HG02852 (cell line): ENCODE measurements around the gene AJAP1.

Experiments used
- ATAC-seq: cut with Tn5 transposase; IDR thresholded peaks from one replicate; pipeline ENCODE4 v1.9.1; 2021; ENCODE audit warnings: mild to moderate bottlenecking, moderate library complexity; ENCODE audit not compliant: unreplicated experiment

The AJAP1 gene

DNA sequence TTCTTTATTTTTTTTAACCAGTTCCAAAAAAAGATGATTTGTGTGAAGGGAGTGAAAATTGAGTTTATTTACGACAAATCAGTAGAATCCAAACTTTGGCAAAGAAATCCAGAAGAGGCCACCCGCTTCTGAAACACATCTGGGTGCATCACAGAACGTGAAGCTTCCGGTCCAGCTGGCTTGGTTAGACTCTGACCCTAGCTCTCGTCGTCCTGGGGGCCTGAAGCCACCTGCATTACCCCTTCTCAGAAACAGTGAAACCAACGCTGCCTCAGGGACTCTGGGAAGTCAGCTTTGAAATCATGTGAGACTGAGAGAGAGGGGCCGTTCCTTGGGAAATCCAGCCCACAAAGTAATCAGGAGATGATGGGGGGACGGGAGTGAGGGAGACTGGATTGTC lies 21.8 kb downstream of the AJAP1 start:
- ATAC-seq, result no peak

DNA sequence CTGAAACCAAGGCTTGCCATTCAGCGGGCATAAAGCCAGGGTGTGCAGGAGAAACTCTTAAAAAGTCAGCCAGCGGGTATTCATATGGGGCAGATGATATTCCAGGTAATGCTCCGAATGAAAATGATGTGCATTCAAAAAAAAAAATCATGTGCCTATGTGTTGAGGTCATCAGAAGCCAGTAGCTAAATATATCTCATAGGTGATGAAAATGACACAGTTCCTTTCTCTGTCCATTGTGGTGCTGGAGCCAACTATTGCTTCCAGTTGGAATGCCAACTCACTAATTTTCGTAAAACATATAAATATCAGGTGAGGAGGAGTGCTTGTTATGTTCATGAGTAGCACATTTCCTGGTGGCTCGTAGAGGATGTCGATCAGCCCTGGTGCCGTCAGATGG lies 23.2 kb downstream of the AJAP1 start:
- ATAC-seq, result no peak

DNA sequence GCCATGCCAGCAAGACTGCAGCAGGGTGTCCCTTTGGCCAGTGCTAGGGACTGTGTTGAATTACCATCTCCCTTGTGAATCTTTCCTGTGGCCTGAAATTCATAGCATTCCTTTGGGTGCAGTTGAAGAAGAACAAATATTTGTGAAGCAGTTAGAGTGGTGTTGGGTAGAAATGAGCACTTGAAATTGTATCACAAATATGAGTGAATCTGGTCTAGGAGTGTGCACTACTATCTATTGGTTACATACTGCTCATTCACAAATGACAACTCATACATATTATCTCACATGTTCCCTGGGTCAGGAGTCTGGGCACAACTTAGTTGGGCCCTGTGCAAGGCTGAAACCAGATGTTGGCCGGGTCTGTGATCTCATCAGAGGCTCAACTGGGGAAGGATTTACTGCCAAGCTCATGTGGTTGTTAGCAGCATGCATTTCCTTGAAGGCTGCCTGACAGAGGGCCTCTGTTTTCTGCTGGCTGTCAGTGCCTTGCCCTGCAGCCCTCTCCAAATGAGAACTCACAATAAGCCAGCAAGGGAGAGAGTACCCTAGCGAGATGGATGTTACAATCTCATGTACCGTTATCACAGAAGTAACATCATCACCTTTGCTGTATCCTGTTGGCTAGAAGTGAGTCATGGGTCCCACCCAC lies 23.8 kb downstream of the AJAP1 start:
- no peak for ATAC-seq

DNA sequence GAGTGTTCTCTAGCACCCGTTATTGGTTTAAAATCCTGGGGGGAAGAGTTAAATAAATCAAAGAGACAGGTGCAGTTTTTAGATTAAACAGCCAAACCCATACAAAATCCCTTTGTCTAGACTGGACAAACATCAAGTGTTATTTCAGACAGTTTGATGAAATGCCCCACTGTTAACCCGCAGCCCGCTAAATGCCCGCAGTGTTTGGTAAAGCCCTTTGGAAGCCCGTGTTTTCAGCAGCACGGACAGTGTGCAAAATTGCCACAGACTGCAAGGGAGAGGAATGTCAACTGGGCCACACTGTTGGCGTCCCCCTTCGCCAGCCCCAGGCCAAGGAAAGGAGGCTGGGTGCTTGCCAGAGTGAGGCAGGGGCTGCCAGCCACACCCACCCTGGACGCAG lies 26.6 kb downstream of the AJAP1 start:
- no peak for ATAC-seq

DNA sequence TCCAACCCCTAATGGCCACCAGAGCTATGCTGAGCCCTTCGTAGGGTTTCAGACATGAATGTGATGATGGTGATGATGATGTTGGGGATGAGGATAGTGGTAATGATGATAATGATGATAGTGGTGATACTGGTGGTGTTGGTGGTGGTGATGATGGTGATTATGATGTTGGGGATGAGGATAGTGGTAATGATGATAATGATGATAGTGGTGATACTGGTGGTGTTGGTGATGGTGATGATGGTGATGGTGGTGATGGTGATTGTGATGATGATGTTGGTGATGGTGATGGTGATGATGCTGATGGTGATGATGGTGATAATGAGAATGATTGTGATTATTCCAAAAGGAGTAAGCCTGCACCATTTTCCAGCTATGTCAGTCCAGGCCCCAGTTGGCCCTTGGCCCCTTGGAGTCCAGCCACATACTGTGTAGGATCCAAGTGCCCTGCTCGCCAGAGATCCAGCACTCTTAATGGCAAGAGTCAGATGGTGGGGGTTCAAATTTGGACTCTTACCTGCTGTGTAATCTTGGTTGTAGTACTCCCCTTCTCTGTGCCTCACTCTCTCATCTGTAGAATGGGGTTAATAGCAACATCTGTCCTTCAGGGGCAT lies 28.3 kb downstream of the AJAP1 start:
- ATAC-seq, result no peak

DNA sequence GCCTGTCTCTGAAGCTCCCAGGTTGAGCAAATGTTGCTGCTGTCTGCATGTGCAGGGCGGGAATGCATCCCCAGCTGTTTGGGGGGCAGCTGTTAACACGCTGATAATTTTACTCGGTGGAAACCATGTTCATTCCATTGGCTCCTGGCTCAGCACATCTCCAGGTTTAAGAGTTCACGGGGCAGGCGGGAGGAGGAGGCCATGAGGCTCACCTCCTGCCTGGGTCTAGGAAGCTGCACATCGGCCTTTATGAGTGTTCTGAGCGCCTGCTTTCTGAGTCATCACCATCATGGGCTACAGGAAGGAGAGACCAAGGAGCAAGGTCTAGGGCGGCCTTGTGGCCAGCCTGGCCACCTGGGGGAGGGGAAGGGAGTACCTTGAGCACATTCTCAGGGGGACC lies 29.7 kb downstream of the AJAP1 start:
- ATAC-seq, result no peak

DNA sequence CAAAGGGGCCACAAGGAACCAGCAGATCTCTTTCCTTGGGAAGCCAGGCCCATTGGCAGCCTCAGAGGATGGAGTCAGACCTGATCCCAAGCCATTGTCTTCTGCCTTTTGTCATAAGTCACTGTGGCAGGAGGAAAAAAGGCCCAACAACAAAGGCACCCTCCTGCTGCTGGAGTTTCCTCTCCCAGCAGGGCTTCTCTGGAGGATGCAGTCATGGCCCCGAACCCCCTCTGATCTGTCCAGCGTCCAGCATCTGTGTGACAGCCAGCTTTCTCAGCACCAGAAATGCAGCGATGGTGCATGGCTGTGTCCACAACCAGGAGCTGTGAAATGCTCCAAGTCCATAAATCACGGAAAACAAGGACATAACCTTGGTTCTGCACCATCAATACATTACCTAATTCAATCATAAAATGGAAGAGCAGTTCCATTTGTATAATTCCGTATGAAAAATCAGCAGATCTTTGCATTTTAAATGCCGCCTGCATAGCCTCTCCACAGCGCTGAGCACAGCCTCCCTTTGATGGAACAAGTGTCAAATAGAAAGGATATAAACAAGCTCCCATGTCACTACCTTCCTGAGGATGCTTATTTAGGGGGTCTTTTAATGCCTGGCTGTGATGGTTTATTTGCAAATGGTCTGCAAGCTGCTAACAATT lies 30.6 kb downstream of the AJAP1 start:
- ATAC-seq, result no peak

DNA sequence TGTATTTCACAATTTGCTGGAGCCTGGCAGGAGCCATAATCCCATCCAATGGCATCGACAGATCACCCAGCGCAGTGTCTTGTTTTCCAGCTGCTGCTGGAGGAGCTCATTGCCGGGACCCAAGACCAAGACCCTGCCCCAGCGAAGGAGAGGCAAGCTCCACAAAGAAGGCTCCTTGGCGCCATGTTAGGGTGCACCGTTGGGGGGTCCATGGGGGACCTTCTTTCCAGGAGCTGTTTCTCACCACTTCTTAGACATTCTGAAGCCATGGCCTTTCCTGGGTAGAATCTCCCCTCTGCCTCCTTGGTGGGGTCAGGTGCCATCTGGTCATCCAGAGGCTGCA lies 31.1 kb downstream of the AJAP1 start:
- ATAC-seq, result no peak

DNA sequence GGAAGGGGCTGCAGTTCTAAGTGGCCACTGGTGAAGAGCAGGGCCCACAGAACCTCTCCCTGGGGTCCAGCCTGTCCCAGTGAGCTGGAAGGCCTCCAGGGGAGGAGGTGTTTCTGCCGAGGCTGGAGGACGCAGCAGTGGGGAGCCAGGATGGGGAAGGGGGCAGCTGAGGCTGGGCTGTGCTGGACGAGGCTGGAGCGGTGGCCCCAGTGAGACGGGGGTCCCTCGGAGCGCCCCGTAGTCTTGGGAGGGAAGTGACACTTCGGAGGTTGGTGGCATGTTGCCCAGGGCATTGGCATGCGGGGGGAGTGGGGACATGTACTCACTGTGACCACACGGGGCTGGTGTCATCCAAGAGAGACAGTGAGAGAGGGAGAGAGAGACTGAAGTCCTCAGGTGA lies 33.5 kb downstream of the AJAP1 start:
- ATAC-seq, result no peak

DNA sequence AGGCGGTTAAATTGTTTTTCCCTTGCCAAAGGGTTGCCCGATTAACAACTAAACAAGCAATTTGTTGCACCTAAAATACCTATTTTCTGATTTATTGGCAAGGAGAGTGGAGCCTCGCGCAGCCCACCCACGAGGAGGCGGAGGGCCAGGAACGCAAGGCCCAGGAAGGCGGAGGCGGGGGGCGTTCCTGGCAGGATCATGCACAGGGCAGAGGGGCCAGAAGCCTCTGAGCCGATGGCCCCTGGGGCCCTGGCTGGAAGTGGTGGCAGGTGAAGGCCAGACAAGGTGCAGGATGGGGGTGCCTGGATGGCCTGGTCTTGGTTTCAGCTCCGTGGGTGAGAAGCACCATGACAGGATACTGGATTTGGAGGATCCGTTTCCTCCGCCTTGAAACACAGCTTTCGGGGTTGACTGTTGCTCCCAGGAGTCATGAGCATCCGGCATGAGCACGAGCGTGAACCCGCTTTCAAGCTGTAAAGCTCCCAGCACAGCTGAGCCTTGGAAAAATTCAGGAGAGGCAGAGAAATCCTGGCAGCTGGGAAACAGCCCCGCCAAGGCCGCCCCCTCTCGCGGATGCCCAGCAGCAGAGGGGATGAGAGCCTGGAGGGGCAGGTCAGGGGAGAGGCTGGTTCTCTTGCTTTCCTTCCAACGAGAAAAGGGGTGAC lies 35.0 kb downstream of the AJAP1 start:
- no peak for ATAC-seq

DNA sequence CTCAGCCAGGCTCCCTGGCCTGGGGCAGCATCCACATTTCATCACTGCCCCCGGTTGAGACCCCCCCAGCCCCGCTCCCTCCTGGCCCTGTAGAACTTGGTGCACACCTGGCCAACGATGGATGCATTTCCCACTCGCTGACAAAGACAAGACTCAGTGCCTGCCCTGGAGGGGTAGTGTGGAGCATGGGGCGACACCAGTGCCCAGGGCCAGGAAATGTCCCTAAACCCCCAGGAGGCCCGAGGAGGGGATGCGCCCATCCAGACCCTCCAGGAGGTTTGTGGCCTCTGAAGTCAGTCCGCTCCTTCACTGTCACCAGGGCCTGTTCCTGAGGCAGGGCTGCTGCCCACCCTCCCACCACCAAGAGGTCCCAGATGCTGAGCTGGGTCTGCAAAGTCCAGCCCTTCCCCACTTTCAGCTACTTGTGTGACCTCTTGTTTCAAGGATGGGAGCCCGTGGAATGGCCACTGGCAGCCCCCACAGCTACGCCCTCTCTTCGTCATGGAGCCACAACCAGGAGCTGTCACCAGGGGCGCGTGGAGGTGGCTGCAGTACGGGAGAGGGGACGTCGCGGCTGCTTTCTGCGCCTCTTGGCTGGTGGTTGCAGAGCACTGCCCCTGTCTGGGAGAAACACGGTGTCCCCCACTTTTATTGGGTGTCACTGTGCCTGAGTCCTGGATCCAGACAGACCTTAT lies 35.7 kb downstream of the AJAP1 start:
- no peak for ATAC-seq

DNA sequence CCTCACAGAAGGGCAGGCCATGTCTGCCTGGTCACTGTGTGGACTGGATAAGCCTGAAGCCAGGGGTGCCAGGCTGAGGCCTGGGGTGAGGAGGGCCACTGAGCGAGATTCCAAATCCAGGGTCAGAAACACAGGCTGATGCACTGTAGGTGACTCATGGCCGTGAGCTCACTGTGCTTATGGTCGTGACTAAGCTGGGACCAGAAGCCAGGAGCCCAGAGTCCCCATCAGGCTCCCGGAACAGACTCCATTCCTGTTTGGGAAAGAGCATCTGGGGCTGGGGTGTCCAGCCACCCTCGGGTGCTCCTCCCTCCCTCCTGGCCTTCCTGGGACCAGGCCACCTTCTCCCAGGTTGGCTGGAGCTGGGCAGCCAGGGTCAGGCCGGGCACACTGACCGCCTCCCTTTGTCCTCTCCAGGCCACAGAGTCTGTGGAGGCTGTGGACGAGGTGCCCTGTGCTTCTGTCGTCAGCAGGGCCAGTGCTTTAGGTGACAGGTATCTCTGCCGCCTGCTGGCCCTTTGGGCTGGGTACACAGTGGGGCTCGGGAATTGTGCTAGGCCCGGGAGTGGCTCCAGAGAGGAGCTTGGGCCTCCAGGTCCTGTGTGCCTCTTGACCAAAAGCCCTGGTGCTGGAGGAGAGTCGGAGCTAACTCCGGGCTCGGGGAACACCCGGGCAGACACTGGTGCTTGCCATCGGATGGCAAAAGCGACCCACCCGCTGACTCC lies 36.7 kb downstream of the AJAP1 start:
- no peak for ATAC-seq

DNA sequence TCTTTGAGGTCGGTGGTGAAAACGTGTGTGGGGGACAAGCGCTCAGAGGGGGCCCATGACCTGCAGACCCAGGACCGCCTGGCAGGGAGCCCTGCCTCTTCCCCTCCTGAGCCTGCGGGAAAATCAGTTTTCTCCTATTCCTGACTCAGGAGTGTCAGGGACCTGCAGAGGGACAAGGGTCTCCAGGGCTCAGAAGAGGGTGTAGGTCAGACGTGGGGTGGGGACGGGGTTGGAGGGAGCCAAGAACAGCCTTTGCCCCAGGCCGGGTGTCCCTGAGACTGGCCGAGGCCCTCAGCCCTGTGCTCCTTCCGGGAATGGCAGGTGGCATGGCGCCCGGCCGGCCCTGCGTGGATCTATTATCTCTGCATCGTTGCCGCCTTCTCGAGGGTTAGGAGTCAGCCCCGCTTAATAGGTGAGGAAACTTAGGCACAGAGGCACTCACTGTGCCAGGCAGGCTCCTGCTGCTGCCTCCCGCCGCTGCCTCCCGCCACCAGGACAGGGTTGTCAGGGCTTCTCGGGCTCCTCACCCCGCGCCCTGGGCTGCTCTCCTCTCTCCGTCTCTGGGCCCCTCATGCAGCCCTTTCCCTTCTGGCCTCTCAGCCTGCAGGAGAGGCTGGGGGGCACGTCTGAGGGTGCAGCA lies 37.5 kb downstream of the AJAP1 start:
- ATAC-seq, result no peak

DNA sequence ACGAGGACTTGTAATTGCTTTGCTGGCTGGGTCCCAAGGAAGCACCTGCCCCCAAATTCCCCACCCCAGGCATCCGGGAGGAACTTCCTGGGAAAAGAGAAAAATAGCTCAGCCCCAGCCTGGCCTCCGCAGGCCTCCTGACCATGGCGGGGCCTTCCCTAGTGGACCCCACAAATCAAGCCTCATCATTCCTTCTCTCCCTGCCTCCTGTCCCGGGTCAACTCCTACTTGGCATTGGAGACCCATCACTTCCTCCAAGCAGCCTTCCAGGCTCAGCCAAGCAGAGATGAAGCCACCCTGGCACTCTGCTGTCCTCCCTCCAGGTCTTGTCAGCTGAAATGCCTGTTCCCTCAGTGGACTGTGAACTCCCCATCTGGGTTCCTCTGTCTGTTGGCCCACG lies 38.0 kb downstream of the AJAP1 start:
- no peak for ATAC-seq

DNA sequence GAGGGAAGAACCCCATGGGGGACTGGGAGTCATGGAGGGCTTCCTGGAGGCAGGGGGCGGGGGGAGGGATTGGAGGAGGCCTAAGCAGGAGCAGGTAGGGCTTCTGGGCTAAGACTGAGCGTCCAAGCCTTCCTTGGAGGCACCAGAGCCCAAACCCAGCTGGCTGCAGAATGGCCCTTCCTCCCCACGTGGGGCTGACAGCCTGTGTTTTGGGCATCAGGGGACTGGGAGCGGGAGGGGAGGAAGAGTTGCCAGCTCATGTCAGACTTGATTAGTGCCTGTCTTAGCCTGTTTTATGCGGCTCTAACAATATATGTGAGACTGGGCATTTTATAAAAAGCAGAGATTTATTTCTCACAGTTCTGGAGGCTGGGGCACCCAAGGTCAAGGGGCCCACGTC lies 38.9 kb downstream of the AJAP1 start:
- no peak for ATAC-seq

DNA sequence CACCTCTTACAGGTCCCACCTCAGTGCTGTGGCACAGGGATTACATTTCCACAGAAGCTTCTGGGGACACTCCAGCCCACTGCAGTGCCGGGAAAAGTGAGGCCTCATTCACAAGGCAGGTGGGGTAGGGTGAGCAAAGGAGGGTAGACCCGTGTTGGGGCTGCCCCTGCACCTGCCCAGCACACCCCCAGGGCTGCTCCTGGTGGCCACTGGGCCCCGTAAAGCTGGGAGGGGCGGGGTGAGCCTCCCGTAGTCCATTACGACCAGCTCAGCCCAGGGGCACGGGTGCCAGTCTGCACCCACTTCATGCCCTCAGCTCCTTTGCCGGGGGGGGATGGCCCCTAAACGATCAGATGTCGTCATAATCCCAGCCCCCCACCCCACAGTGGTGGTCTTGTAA lies 39.5 kb downstream of the AJAP1 start:
- no peak for ATAC-seq

DNA sequence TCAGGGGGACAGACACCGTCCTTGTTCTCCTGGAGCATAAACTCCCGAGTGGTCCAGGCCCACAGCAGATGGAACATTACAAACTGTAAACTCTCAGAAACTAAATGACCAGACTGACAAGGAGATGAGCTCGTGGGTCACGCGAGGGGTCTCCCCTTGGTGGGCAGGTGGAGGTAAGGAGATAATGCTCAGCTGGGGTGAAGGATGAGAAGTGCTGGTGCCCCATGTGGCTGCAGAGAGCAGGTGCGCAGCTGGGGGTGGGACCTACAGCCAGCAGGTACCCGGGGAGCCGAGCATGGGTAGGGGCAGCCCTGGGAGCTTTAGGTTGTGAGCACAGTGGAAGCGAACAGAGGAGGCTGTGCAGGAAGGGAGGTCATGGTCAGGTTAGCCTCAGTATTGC lies 40.1 kb downstream of the AJAP1 start:
- no peak for ATAC-seq

DNA sequence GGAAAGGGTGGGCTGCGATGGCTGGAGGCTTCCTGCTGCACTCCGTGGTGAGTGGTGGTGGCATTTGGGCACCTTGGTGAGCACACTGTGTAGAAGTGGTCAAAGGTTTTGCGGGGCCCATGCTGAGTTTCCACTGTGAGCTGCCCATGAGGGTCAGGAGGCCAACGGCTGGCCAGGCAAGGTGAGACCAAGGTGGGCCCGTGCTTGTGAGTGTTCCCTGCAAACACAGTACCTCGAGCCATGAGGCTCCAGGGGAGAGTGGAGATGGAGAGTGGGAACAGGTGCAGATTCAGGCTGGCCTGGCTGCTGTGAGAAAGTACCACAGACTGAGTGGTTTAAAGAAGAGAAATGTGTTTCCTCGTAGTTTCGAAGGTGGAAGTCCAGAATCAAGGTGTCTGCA lies 40.8 kb downstream of the AJAP1 start:
- no peak for ATAC-seq

DNA sequence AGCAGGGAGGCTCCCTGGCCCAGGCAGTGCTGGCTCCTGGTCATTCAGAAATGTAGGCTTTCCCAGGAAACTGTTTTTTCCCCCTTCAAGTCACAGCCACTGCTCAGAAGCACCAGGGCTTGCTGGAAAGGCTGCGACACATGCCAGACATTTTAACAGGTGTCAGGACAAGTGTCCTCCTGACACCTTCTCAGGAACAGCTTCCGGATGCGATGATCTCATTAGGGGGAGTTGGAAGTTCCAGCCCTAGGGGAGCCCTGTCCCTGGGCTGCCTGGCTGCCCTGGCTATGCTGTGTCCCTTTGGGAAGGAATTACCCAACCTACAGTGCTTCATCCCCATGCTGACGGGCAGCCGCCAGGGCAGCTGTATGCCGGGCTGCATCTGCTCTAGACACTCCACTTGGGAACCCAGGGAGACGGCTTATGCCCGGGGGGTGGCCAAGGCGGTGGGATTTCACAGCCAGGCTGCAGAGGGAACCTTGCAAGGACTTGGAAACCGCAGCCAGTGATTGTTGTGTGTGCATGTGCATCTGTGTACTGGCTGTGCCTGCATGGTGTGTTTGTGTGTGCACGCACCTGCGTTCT lies 41.8 kb downstream of the AJAP1 start:
- ATAC-seq, result no peak

DNA sequence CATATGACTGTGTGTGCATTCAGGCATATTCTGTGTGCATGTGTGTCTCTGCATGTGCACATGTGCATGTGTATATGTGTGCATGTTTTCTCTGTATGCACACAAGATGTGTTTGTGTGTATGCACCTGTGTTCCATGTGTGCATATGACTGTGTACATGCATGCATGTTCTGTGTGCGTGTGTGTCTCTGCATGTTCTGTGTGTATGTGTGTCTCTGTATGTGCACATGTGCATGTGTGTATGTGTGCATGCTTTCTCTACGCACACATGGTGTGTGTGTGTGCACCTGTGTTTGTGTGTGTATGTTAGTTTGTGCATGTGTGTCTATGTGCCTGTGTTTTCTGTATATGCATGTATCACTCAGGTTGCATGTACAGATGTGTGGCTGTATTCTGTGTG lies 42.3 kb downstream of the AJAP1 start:
- no peak for ATAC-seq
